ENCODE measurements around the gene PAK1.
"Not testable (repeated sequence)": the region's sequence is repeated elsewhere in the genome, so short reads cannot be mapped to it uniquely, and the experiment has no call there.

Gene PAK1

DNA sequence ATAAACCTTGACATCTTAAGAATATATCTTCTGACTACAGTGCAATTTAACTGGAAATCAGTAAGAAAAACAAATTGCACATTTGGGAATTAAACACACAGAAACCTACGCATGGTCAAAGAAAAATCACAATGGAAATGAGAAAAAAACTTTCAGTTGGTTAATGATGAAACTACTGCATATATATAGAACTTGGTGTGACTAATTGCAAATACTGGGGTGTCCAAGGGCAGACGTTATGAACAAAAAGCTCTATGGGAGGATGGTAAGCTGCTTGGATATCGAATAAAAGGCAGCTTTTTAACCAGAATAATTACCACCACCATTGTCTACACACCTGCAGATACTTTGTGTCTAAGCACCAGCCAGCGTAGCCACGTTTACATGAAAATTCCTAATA is 173.2 kb downstream of the PAK1 start:
- no peak for DNase-seq

DNA sequence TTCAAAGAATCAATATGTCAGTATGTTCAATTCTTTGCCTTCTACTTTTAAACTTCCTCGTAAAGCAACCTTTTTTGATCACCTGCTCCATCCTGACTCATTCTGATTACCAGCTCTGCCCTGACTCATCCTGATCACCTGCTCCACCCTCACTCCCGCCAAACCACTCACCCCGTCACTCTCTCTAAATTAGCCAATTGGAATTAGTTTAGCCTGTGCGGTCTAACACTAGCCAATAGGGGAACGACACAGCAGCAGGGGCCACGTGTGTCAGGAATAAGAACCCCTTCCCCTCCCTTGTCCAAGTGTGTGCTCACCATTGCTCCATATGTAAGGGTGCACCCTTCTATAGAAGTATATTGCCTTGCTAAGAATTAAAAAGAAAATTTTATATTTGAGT is 173.9 kb downstream of the PAK1 start:
- DNase-seq: not testable (repeated sequence)

DNA sequence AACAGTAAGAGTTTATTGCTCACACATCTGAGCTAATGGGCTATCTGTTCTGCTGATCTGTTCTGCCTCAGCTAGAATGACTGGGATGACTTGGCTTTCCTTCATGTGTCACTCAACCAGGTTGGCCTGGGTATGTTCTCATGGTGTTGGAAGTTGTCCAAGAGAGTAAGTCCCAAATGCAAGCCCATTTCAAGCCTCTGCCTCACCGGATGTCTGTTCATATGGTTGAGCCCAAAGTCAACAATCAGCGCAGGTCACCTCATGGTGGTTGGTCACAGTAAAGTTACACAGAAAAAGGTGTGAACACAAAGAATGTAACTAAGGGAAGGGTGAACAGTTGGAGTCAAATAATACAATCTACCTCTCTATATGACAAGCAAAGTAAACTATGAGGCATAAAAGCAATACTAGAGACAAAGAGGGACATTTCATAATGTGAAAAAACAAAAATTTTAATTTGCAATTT is 174.3 kb downstream of the PAK1 start:
- DNase-seq: no peak

DNA sequence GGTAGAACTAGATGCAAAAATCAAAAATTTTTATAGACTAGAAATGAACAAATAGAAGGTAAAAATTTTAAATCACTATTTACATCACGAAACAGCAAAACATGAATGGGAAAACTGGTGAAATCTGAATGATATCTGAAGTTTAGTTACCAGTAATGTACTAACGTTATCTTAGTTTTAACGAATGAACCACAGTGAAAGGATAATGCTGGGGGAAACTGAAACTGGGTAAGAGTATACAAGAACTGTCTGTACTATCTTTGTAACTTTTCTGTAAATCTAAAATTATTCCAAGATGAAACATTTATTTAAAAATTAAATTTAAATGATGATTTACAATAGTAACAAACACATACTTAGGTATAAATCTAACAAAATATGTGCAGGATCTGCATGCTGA is 179.9 kb downstream of the PAK1 start:
- no peak for DNase-seq

DNA sequence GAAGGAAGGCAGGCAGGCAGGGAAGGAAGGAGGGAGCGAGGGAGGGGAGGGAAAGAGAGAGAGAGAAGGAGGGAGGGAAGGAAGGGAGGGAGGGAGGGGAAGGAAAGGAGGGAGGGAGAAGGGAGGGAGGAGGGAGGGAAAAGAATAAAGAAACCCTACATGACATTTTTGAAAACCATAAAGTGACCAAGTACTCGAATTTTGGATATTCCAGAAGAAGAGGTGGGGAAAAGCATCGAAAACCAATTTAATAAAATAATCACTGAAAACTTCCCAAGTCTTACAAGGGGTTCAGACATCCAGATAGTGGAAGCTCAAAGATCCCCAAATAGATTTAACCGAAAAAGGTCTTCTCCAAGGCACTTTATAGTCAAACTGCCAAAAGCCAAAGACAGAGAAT is 184.2 kb downstream of the PAK1 start:
- no peak for DNase-seq

DNA sequence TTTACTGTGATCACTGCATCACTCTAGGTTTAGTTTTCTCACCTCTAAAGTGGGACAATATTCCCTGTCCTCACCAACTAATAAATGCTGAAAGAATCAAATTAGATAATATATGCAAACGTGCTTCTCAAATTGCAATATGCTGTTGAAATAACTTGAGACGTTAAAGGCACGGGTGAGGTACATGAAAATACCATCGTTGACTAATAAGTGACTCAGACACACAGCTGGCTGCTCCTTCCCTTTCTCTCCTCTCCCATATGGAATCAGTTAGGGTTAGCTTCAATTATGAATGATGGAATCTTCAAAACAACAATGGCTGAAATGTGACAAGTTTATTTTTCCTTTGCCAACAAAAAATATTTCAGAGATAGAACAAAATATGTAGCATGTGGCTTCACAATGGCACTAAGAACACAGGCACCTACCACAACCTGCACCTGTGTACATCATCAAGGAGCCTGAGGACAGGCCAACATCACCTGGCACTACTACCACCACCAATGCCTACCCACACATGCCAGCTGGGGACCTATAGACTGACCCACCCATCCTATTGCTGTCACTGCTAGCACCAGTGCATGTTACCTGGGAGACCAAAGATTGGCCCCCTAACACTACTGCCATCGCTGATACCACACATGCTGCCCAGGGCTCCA is 186.2 kb downstream of the PAK1 start:
- no peak for DNase-seq

DNA sequence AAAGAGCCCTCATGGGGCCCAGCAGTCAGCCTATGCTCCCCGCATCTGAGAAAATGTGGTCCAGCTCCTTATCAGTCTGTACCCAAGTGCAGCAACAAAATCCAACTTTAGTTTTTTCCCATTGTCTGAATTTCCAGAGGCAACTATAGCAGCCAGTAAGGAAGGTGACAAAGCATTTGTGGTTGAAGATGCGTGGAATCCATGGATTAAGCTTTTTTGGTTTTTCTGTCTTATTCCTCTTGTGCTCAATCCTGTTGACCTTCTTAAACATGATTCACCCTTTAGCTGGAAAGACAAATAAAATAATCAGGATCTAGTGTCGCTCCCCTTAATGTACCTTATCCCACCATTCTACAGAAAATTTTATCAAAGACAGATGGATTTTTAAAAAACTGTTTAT is 186.8 kb downstream of the PAK1 start:
- no peak for DNase-seq

DNA sequence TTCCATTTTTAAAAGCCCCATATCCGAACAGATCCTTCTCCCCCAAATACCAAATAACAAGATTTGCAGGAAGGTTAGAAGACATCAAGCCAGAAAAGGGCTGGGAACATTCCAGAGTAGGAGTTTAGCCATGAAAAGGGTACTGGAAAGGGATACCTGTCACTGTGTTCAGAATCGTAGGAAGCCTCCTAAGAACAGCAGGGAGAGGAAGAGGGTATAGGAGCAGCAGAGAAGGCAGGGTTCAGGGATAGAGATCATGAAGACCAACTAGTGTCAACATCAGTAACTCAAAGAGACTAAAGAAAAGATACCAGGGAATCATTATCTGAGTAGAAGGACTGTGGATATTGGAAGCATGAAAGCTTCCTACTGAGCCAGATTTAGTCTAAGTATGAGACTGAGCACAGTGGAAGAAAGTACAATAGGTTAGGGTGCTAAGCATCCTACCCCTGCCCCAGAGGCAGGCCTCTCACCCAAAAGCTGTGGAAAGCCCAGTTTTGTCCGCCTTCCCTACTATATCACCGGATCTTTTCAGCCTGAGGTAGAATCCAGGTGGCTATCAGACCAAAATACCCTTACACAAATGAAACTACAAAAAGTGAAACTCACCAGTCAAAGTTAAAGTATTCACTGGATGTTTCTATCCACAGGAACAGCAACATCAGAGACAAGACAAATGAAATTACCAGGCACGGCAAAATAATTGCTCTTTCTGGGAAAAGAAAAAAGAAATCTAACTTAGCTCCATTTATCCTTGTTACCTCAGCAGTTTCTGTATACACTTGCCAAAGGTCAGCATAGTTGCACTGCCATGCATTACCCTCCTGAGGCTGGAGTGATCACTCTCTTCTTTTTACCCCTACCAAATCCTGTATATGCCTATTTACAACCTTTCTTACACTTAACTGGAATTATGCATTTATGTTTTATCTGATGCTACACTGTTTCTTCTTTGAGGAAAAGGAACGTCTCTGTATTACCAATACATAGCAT is 189.1 kb downstream of the PAK1 start:
- DNase-seq: no peak

DNA sequence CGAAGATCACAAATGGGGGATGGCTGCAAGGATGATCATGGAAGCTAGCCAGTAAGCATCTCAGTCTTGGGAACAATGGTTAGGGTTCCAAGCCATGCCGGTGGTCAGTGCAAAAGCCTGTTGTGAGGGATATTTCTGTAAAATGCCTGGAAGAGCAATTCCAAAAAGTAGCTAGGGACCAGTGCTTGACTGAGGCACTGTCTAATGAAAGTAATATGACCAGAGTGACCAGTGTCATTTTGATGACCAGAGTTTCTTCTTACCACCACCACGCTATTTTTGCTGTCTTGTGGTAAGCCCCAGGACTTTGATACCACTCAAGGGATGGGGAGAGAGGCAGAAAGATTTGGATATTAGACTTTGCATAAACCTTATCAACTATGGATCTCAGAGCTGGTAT is 190.8 kb downstream of the PAK1 start:
- DNase-seq: no peak

DNA sequence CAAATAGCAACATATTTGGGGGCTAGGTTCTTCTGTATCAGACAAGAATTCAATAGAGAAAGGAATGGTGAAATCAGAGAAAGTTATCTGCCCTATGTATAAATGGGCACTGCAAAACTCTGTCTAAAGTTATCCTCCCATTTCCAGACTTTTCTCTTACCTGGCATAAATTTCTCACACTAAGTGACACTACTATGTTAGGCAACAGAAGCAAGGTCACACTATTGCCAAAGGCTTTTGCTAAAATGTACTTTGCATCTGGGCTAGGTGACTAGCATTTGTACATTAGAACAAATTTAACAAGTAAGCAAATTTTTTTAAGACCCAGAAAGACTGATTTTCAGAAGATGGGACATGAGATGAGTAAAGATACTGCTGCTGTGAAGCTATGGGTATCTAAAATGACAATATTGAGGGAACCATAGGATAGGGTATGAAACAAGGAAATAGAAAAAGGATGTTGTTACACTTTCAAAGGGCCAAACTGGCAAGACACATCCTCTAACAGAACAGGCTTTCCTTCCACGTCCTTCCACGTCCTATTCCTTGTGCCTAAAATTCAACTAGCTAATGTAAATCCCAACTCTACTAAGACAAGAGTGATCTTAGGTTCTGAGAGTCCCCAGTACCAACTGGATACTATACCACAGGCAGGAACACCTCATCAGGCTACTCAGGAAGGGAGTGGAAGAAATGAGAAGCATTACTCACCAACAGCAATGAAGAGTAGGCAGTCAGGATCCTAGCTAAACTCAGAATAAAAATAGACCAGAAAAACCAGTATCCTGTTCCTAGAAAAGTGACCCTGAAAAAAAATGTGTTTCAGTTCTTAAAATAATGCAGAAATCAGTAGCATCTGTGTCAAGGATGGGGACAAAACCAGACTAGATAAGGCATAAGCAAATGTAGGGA is 195.0 kb downstream of the PAK1 start:
- no peak for DNase-seq

DNA sequence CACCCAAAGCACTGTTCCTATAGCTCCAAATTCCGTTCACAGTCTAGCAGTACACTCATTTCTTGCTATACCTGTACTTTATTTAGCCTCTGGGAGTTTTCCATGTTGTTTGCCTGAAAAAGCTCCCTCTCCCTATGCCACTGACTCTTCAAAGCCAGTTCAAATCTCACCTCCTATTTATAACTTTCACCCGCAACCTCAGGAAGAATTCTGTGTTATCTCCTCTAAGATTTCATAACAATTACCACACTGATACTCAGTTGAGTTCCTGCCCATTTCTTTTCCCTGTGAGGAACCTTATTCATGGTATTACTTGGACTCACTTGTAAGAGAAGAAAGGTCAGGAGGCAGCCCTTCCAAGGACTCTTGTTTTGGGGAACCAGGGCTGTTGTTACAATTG is 197.6 kb downstream of the PAK1 start:
- no peak for DNase-seq

Data from NCI-H1694 (cell line).